K562 (cell line): Measurements from ENCODE around the gene TACR1.

Source experiments
- DNMT1 ChIP-seq: fragments of 450-650 bp; IDR thresholded peaks from 2 replicates; pipeline ENCODE4 v1.6.1; 2016; ENCODE audit warnings: antibody characterized with exemption, mild to moderate bottlenecking
- FOS ChIP-seq: IDR thresholded peaks from 3 replicates; pipeline ENCODE4 v1.6.1; 2011; ENCODE audit not compliant: insufficient read length; ENCODE audit errors: extremely low read depth
- HDAC2 ChIP-seq: fragments of 450-650 bp; IDR thresholded peaks from 2 replicates; pipeline ENCODE4 v1.6.1; 2016; ENCODE audit warnings: mild to moderate bottlenecking
- HNRNPK ChIP-seq: fragments of 200-400 bp; formaldehyde crosslinking; IDR thresholded peaks from one replicate; pipeline ENCODE4 v1.6.1; 2018; ENCODE audit warnings: mild to moderate bottlenecking, low read depth, low read length; ENCODE audit not compliant: poor library complexity, severe bottlenecking
- MAZ ChIP-seq, 2 experiments: fragments of 450-650 bp in 1 of 2; sonication (generic) in 1 of 2; formaldehyde crosslinking; IDR thresholded peaks in 1 of 2; conservative IDR thresholded peaks in 1 of 2; 2 replicates each; pipeline versions ENCODE4 v1.4.0 to v1.5.0; 2020; ENCODE audit warnings: mild to moderate bottlenecking in 1 of 2, missing genetic modification reagents in 1 of 2
- PHF8 ChIP-seq: fragments of 200-600 bp; sonication (generic); IDR thresholded peaks from 2 replicates; pipeline ENCODE4 v1.6.1; 2012; ENCODE audit warnings: mixed run types, mild to moderate bottlenecking, inconsistent platforms, low read length, moderate library complexity, borderline replicate concordance
- ZBTB7A ChIP-seq: IDR thresholded peaks from 2 replicates; pipeline ENCODE4 v1.6.1; 2011; ENCODE audit warnings: low read depth, mild to moderate bottlenecking, low read length, moderate library complexity, borderline replicate concordance; ENCODE audit not compliant: control insufficient read depth
- TF ChIP-seq, protein P1 (sequence below): conservative IDR thresholded peaks from 2 replicates; pipeline ENCODE4 v1.6.1; 2011; ENCODE audit warnings: low read depth, mild to moderate bottlenecking, low read length; ENCODE audit not compliant: control insufficient read depth
- TF ChIP-seq, protein P2 (sequence below): fragments of 250-450 bp; sonication (Bioruptor Pico); IDR thresholded peaks from 2 replicates; pipeline ENCODE4 v1.5.0; 2020; ENCODE audit warnings: mild to moderate bottlenecking, borderline replicate concordance
- TF ChIP-seq, protein P3 (sequence below): fragments of 250-450 bp; sonication (Bioruptor Pico); IDR thresholded peaks from 2 replicates; pipeline ENCODE4 v1.8.0; 2022; ENCODE audit warnings: moderate library complexity, mild to moderate bottlenecking, inconsistent platforms
- TF ChIP-seq, protein P4 (sequence below): sonication (generic); formaldehyde crosslinking; IDR thresholded peaks from 2 replicates; pipeline ENCODE4 v1.5.0; 2020; ENCODE audit warnings: missing genetic modification reagents
- TF ChIP-seq, protein P5 (sequence below), 3 experiments: IDR thresholded peaks in 2 of 3; conservative IDR thresholded peaks in 1 of 3; 2 replicates each; pipeline ENCODE4 v1.5.1; 2011 to 2012; ENCODE audit warnings: low read length in 3 of 3, mild to moderate bottlenecking in 3 of 3, control low read depth in 2 of 3, improper control_type of control experiment in 1 of 3, inconsistent platforms in 1 of 3, low read depth in 1 of 3, mixed read lengths in 1 of 3, moderate library complexity in 1 of 3; ENCODE audit not compliant: insufficient read depth in 2 of 3
- TF ChIP-seq, protein P6 (sequence below): fragments of 250-450 bp; sonication (Bioruptor Pico); IDR thresholded peaks from 2 replicates; pipeline ENCODE4 v1.8.0; 2021; ENCODE audit warnings: moderate library complexity, mild to moderate bottlenecking, inconsistent platforms

DNA sequence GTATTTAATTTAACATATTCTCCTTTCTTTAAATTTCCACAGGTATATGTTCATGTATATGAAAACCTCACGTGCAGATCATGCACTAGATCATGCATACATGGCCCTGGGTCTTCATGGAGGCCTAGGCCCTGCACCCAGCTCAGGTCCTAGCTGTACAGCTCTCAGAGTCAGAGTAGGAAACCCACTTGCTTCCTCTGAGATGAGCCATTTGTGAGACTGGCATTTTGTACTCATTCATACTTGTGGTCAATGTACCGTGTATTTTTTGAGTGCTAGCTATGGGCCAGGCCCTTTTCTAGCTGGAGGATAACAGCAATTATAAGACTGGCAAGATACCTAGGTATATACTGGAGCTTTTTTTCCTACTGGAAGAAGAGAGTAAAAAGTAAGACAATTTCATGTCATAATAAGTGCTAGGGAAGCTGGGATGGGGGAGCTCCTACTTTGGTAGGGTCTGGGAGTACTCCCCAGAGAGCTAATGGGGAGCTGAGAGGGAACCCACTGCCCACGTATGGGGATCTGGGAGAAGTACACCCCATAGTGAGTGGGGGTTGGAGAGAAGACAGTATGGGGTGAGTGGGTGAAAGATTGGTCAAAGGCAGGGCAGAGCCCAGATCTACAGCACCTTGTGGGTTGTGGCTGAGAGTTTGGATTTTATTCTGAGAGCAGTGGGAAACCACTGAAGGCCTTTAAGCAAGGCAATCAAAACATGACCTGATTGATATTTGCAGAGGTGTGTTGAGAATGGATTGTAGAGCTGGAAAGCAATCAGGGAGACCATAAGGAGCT lies 168.9 kb downstream of the TACR1 start:
- TF ChIP-seq, protein P1, sequence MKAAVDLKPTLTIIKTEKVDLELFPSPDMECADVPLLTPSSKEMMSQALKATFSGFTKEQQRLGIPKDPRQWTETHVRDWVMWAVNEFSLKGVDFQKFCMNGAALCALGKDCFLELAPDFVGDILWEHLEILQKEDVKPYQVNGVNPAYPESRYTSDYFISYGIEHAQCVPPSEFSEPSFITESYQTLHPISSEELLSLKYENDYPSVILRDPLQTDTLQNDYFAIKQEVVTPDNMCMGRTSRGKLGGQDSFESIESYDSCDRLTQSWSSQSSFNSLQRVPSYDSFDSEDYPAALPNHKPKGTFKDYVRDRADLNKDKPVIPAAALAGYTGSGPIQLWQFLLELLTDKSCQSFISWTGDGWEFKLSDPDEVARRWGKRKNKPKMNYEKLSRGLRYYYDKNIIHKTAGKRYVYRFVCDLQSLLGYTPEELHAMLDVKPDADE: no peak
- TF ChIP-seq HDAC2: no peak
- no peak for TF ChIP-seq DNMT1
- TF ChIP-seq, protein P2, sequence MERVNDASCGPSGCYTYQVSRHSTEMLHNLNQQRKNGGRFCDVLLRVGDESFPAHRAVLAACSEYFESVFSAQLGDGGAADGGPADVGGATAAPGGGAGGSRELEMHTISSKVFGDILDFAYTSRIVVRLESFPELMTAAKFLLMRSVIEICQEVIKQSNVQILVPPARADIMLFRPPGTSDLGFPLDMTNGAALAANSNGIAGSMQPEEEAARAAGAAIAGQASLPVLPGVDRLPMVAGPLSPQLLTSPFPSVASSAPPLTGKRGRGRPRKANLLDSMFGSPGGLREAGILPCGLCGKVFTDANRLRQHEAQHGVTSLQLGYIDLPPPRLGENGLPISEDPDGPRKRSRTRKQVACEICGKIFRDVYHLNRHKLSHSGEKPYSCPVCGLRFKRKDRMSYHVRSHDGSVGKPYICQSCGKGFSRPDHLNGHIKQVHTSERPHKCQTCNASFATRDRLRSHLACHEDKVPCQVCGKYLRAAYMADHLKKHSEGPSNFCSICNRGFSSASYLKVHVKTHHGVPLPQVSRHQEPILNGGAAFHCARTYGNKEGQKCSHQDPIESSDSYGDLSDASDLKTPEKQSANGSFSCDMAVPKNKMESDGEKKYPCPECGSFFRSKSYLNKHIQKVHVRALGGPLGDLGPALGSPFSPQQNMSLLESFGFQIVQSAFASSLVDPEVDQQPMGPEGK (CRISPR knock-in tag): no peak
- TF ChIP-seq, protein P3, sequence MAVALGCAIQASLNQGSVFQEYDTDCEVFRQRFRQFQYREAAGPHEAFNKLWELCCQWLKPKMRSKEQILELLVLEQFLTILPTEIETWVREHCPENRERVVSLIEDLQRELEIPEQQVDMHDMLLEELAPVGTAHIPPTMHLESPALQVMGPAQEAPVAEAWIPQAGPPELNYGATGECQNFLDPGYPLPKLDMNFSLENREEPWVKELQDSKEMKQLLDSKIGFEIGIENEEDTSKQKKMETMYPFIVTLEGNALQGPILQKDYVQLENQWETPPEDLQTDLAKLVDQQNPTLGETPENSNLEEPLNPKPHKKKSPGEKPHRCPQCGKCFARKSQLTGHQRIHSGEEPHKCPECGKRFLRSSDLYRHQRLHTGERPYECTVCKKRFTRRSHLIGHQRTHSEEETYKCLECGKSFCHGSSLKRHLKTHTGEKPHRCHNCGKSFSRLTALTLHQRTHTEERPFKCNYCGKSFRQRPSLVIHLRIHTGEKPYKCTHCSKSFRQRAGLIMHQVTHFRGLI (CRISPR knock-in tag): no peak
- TF ChIP-seq MAZ (CRISPR knock-in tag; conservative IDR thresholded peaks at IDR 0.05 in 1 of 2, IDR thresholded peaks at IDR 0.05 in 1 of 2): no peak
- TF ChIP-seq ZBTB7A: no peak
- TF ChIP-seq HNRNPK: no peak
- TF ChIP-seq, protein P4, sequence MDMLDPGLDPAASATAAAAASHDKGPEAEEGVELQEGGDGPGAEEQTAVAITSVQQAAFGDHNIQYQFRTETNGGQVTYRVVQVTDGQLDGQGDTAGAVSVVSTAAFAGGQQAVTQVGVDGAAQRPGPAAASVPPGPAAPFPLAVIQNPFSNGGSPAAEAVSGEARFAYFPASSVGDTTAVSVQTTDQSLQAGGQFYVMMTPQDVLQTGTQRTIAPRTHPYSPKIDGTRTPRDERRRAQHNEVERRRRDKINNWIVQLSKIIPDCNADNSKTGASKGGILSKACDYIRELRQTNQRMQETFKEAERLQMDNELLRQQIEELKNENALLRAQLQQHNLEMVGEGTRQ (CRISPR knock-in tag): no peak
- TF ChIP-seq FOS: no peak
- TF ChIP-seq, protein P5, sequence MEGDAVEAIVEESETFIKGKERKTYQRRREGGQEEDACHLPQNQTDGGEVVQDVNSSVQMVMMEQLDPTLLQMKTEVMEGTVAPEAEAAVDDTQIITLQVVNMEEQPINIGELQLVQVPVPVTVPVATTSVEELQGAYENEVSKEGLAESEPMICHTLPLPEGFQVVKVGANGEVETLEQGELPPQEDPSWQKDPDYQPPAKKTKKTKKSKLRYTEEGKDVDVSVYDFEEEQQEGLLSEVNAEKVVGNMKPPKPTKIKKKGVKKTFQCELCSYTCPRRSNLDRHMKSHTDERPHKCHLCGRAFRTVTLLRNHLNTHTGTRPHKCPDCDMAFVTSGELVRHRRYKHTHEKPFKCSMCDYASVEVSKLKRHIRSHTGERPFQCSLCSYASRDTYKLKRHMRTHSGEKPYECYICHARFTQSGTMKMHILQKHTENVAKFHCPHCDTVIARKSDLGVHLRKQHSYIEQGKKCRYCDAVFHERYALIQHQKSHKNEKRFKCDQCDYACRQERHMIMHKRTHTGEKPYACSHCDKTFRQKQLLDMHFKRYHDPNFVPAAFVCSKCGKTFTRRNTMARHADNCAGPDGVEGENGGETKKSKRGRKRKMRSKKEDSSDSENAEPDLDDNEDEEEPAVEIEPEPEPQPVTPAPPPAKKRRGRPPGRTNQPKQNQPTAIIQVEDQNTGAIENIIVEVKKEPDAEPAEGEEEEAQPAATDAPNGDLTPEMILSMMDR (IDR thresholded peaks at IDR 0.05 in 2 of 3, conservative IDR thresholded peaks at IDR 0.05 in 1 of 3; ENCODE audit: insufficient read depth in 2 of 3, low read depth in 1 of 3, low read length in 3 of 3): no peak
- TF ChIP-seq PHF8: no peak
- TF ChIP-seq, protein P6, sequence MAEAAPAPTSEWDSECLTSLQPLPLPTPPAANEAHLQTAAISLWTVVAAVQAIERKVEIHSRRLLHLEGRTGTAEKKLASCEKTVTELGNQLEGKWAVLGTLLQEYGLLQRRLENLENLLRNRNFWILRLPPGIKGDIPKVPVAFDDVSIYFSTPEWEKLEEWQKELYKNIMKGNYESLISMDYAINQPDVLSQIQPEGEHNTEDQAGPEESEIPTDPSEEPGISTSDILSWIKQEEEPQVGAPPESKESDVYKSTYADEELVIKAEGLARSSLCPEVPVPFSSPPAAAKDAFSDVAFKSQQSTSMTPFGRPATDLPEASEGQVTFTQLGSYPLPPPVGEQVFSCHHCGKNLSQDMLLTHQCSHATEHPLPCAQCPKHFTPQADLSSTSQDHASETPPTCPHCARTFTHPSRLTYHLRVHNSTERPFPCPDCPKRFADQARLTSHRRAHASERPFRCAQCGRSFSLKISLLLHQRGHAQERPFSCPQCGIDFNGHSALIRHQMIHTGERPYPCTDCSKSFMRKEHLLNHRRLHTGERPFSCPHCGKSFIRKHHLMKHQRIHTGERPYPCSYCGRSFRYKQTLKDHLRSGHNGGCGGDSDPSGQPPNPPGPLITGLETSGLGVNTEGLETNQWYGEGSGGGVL (CRISPR knock-in tag): no peak
